Gastroesophageal sphincter (tissue), 4 donors: ENCODE data around the gene DYSF. TPM values are rescaled to one million over a fixed set of nuclear protein-coding genes. Genes with fewer than 3 reads are reported as not detected.
A peak's percentile ranks its signal among the peaks of the same experiment; 100 is the strongest.

Experiments used
- ATAC-seq: fragments of 150-250 bp; one replicate; pipeline ENCODE4 v1.9.1; 2016; ENCODE audit warnings: mild to moderate bottlenecking, moderate library complexity
- H3K27ac ChIP-seq, 4 donors: fragments of 200-600 bp; sonication (generic) in 3 of 4; 1 replicate in 3 of 4; 2 replicates in 1 of 4; pipeline ENCODE4 v1.5.1; 2016 to 2019
- H3K27me3 ChIP-seq: fragments of 200-600 bp; sonication (generic); one replicate; pipeline ENCODE4 v1.5.1; 2019
- H3K36me3 ChIP-seq, 2 donors: fragments of 200-600 bp; sonication (generic); one replicate each; pipeline ENCODE4 v1.5.1; 2019; ENCODE audit warnings: control low read depth in 1 of 2
- H3K4me1 ChIP-seq, 3 donors: fragments of 200-600 bp; sonication (generic); 1 replicate in 2 of 3; 2 replicates in 1 of 3; pipeline ENCODE4 v1.5.1; 2016 to 2019; ENCODE audit warnings: control low read depth in 2 of 3
- H3K4me3 ChIP-seq, 2 donors: fragments of 200-600 bp; sonication (generic); one replicate each; pipeline ENCODE4 v1.5.1; 2019; ENCODE audit warnings: mild to moderate bottlenecking in 1 of 2, moderate library complexity in 1 of 2
- H3K9me3 ChIP-seq, 3 donors: fragments of 200-600 bp; sonication (generic); one replicate each; pipeline ENCODE4 v1.5.1; 2017 to 2019; ENCODE audit warnings: control low read depth in 2 of 3
- EP300 ChIP-seq: sonication (generic); formaldehyde crosslinking; IDR thresholded peaks from one replicate; pipeline ENCODE4 v1.6.1; 2017; ENCODE audit warnings: antibody characterized with exemption, mild to moderate bottlenecking
- POLR2A ChIP-seq, 2 donors: fragments of 450-650 bp; IDR thresholded peaks; one replicate each; pipeline ENCODE4 v1.6.1; 2017; ENCODE audit warnings: antibody characterized with exemption in 2 of 2, mild to moderate bottlenecking in 2 of 2, moderate library complexity in 1 of 2
- POLR2AphosphoS5 ChIP-seq: sonication (generic); formaldehyde crosslinking; IDR thresholded peaks from one replicate; pipeline ENCODE4 v1.6.1; 2017; ENCODE audit warnings: antibody characterized with exemption
- WGBS, 2 donors: methylation state at CpG; one replicate each; pipeline ENCODE4 v1.1.5; 2018; ENCODE audit warnings: low coverage in 1 of 2; 5-methylcytosine and 5-hydroxymethylcytosine counted together
- total RNA-seq, 4 donors: library from RNA; depleted of rRNA; stranded (reverse); fragments of >200 nt; gene quantifications; one replicate each; pipeline ENCODE4 v1.1.0, GENCODE V29; 2016
- TF ChIP-seq, protein P1 (sequence below), 4 experiments: fragments of 200-600 bp in 2 of 4; fragments of 450-650 bp in 2 of 4; sonication (generic) in 1 of 4; IDR thresholded peaks; one replicate each; pipeline ENCODE4 v1.5.1; 2017 to 2019; ENCODE audit warnings: antibody characterized with exemption in 4 of 4, mild to moderate bottlenecking in 2 of 4, moderate library complexity in 2 of 4

DYSF gene
- total RNA-seq, 4 donors from 2014 or later = 11.0 to 50.1 (median 17.4) TPM

DNA sequence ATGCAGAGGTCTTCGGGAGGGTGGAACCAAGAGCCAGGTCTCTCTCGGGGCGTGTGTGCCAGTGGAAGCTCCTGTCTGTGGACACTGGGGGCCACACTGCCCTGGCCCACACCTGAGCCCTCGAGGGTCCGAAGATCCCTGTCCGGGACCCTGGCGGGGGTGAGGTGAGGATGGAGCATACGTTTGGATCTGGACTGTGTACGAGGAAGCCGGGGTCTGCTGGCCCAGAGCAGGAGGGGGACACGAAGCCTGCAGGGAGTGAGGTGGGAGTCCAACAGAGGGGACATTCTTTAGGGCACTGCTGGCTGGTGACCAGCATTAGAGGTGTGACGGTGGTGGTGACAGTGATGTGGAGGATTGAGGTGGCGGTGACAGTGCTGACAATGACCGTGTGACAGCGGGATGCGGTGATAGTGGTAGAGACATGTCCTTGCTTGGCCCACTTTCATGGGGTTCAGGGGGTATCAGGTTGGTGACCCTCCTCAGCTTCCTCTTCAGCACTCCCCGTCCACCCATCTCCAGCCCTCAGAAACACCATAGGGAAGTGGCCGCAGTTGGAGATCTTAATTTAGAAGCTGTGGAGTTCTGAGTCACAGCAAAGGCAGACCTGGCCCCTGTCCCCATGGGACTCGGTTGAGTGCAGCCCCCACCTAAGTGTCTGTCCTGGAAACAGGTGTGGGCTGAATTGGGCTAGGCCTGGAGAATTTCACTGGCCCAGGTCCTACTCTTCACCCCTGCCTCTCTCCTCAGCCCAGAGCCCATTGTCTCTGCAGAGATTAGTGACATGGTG, 252.0 kb downstream of the DYSF start:
- Histone ChIP-seq H3K9me3 (no peaks in the 10 kb centered on the region), H3K4me3 (no peak overlapping the region), H3K27me3 (no peaks in the 10 kb centered on the region), H3K27ac (no peak overlapping the region), H3K36me3 (no peaks in the 10 kb centered on the region), H3K4me1 (peaks cover 0 to 23% (median 13%) of the 10 kb centered on the region in 3 donors)
- TF ChIP-seq POLR2A (IDR thresholded peaks at IDR 0.05) (no peak), EP300 (no peak), POLR2AphosphoS5 (no peak)
- TF ChIP-seq, protein P1, sequence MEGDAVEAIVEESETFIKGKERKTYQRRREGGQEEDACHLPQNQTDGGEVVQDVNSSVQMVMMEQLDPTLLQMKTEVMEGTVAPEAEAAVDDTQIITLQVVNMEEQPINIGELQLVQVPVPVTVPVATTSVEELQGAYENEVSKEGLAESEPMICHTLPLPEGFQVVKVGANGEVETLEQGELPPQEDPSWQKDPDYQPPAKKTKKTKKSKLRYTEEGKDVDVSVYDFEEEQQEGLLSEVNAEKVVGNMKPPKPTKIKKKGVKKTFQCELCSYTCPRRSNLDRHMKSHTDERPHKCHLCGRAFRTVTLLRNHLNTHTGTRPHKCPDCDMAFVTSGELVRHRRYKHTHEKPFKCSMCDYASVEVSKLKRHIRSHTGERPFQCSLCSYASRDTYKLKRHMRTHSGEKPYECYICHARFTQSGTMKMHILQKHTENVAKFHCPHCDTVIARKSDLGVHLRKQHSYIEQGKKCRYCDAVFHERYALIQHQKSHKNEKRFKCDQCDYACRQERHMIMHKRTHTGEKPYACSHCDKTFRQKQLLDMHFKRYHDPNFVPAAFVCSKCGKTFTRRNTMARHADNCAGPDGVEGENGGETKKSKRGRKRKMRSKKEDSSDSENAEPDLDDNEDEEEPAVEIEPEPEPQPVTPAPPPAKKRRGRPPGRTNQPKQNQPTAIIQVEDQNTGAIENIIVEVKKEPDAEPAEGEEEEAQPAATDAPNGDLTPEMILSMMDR (IDR thresholded peaks at IDR 0.05) = no peak
- WGBS, 2 donors = 89 to 94% methylated on average over 8 to 11 of the region's 19 CpGs
- no peak for ATAC-seq

- Histone ChIP-seq H3K4me3 (no peak overlapping the region), H3K27me3 (no peaks in the 10 kb centered on the region), H3K9me3 (no peaks in the 10 kb centered on the region), H3K4me1 (peaks cover 0 to 22% (median 5%) of the 10 kb centered on the region in 3 donors), H3K36me3 (no peaks in the 10 kb centered on the region), H3K27ac (no peak overlapping the region)
- 60% methylated on average over 1 of the region's 4 CpGs; no CpG with 5 or more reads in 1 of the 2 donors for WGBS, 2 donors
- ATAC-seq = no peak
- TF ChIP-seq EP300 (no peak), POLR2A (IDR thresholded peaks at IDR 0.05) (no peak), POLR2AphosphoS5 (no peak)
- TF ChIP-seq, protein P1 (IDR thresholded peaks at IDR 0.05) = no peak
These were observed 252.8 kb downstream of the DYSF start for GRCh38 chr2:71706121-71706520.

- no peak for TF ChIP-seq POLR2A (IDR thresholded peaks at IDR 0.05)
- no peak for TF ChIP-seq POLR2AphosphoS5
- TF ChIP-seq, protein P1 (IDR thresholded peaks at IDR 0.05) = no peak
- no peak for TF ChIP-seq EP300
- no peaks in the 10 kb centered on the region for H3K27me3 ChIP-seq
- peaks cover 0 to 15% (median 0%) of the 10 kb centered on the region in 3 donors for H3K4me1 ChIP-seq
- no peaks in the 10 kb centered on the region for H3K36me3 ChIP-seq
- no peak overlapping the region for H3K27ac ChIP-seq
- no peak for ATAC-seq
- no peaks in the 10 kb centered on the region for H3K9me3 ChIP-seq
- H3K4me3 ChIP-seq = no peak overlapping the region
- WGBS, 2 donors = 75 to 98% methylated on average over 3 to 5 of the region's 5 CpGs
These were observed 253.5 kb downstream of the DYSF start for GRCh38 chr2:71706836-71707235.

GRCh38 chr2:71710367-71711132, 257.2 kb downstream of the DYSF start:
- H3K27ac ChIP-seq = no peak overlapping the region
- 56 to 86% methylated on average over 4 to 5 of the region's 10 CpGs for WGBS, 2 donors
- no peak for ATAC-seq
- no peaks in the 10 kb centered on the region for H3K9me3 ChIP-seq
- H3K27me3 ChIP-seq = no peaks in the 10 kb centered on the region
- peaks cover 0 to 8% (median 0%) of the 10 kb centered on the region in 3 donors for H3K4me1 ChIP-seq
- no peaks in the 10 kb centered on the region for H3K36me3 ChIP-seq
- H3K4me3 ChIP-seq = no peak overlapping the region
- no peak for TF ChIP-seq EP300
- no peak for TF ChIP-seq POLR2A (IDR thresholded peaks at IDR 0.05)

DNA sequence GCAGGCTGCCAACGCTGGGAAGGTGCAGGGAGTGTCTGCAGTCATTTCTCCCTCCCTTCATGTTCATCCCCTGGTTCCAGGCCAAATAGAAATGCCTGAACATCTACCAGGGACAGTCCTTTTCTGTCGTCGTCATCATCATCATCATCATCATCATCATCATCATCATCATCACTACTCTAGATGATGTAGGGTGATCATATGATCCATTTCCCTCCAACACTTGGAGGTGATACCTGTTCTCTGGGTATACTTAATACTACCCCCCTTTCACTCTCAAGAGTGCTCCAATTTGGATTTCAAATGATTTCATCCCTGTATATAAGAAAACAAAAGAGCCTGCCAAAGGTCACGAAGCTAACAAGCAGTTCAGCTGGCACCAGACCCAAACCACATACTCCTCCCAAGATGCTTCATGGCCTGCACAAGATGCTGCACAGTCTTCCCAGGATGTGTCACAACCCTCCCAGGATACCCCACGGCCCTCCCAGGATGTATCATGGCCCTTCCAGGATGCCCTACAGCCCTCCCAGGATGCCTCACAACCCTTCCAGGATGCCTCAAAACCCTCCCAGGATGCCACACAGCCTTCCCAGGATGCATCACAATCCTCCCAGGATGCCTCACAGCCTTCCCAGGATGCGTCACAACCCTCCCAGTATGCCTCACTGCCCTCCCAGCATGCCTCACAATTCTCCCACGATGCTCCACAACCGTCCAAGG, 257.9 kb downstream of the DYSF start:
- no peaks in the 10 kb centered on the region for H3K36me3 ChIP-seq
- H3K27ac ChIP-seq = no peak overlapping the region
- peaks cover 0 to 11% (median under 1%) of the 10 kb centered on the region in 3 donors for H3K4me1 ChIP-seq
- H3K9me3 ChIP-seq = no peaks in the 10 kb centered on the region
- WGBS, 2 donors = 81 to 82% methylated on average over 6 to 7 of the region's 8 CpGs
- TF ChIP-seq POLR2A (IDR thresholded peaks at IDR 0.05) (no peak), EP300 (no peak)
- no peaks in the 10 kb centered on the region for H3K27me3 ChIP-seq
- peak; percentile 46 for ATAC-seq
- no peak overlapping the region for H3K4me3 ChIP-seq
